ENCODE measurements around the gene HERC6. TPM values are rescaled to one million over a fixed set of nuclear protein-coding genes. Genes with fewer than 3 reads are reported as not detected.

Gene HERC6
- polyA plus RNA-seq, 2 of the 4 experiments (the other 2 are of a cell fraction): 2.8 to 7.0 TPM

- no peak for TF ChIP-seq KDM1A (IDR thresholded peaks at IDR 0.05; ENCODE audit: low read depth)
- no peak for TF ChIP-seq ZSCAN20 (CRISPR knock-in tag; IDR thresholded peaks at IDR 0.05)
- no peak for TF ChIP-seq MAFK (IDR thresholded peaks at IDR 0.05; ENCODE audit: partially characterized antibody)
- no peak for TF ChIP-seq ZFP36 (IDR thresholded peaks at IDR 0.05; ENCODE audit: borderline replicate concordance, partially characterized antibody)
- no peak for TF ChIP-seq FOSL2 (IDR thresholded peaks at IDR 0.05)
- no peak for TF ChIP-seq FOSL2 (CRISPR knock-in tag; IDR thresholded peaks at IDR 0.05)
- no peak for TF ChIP-seq FOXS1 (CRISPR knock-in tag; IDR thresholded peaks at IDR 0.05)
- no peak for TF ChIP-seq HMGXB4 (CRISPR knock-in tag; IDR thresholded peaks at IDR 0.05; ENCODE audit: borderline replicate concordance)
- TF ChIP-seq RAD21 (conservative IDR thresholded peaks at IDR 0.05 in 1 of 2, IDR thresholded peaks at IDR 0.05 in 1 of 2): peak in 1 of 2 experiments; percentile 41; a peak in 2 of 5 replicates
- no peak for TF ChIP-seq POLR2AphosphoS2 (conservative IDR thresholded peaks at IDR 0.05; ENCODE audit: low read length)
- TF ChIP-seq HOXB5 (CRISPR knock-in tag; IDR thresholded peaks at IDR 0.05): no peak
- TF ChIP-seq HES2 (IDR thresholded peaks at IDR 0.05): no peak
- no peak for TF ChIP-seq TFCP2L1 (CRISPR knock-in tag; IDR thresholded peaks at IDR 0.05)
- TF ChIP-seq HEYL (CRISPR knock-in tag; IDR thresholded peaks at IDR 0.05): no peak
- TF ChIP-seq CHD2 (IDR thresholded peaks at IDR 0.05; ENCODE audit: low read length, partially characterized antibody): no peak
- no peak for TF ChIP-seq GATA3 (IDR thresholded peaks at IDR 0.05; ENCODE audit: borderline replicate concordance)
- TF ChIP-seq REST (IDR thresholded peaks at IDR 0.05): no peak
- no peak for TF ChIP-seq ESRRA (IDR thresholded peaks at IDR 0.05; ENCODE audit: borderline replicate concordance, low read length)
- no peak for TF ChIP-seq MAZ (IDR thresholded peaks at IDR 0.05; ENCODE audit: borderline replicate concordance, low read depth, low read length)
- peak; percentile 30; the same call in 1 of the 2 replicates for TF ChIP-seq MAX (IDR thresholded peaks at IDR 0.05)
- no peak for TF ChIP-seq RARB (CRISPR knock-in tag; IDR thresholded peaks at IDR 0.05)
- TF ChIP-seq ATOH8 (CRISPR knock-in tag; IDR thresholded peaks at IDR 0.05; ENCODE audit: low read depth): no peak
Measured at GRCh38 chr4:88378691-88379559, at the start of gene HERC6 (continued).

Measured in A549 (cell line).